T-helper 17 cell (primary cell): Measurements from ENCODE around the gene PPP1R12C. TPM values are rescaled to one million over a fixed set of nuclear protein-coding genes. Genes with fewer than 3 reads are reported as not detected.
"Not testable (repeated sequence)": the region's sequence is repeated elsewhere in the genome, so short reads cannot be mapped to it uniquely, and the experiment has no call there.

ENCODE experiments used
- ATAC-seq: fragments of 150-1000 bp; cut with Tn5 transposase; 2 replicates; pipeline ENCODE4 v1.10.0; 2021; ENCODE audit warnings: mild to moderate bottlenecking, moderate library complexity
- DNase-seq, 3 donors: peaks; one replicate each; pipeline versions ENCODE4 v3.0.0 to v3.0.0-alpha.2; 2020 to 2021
- H3K9me3 ChIP-seq: one replicate; pipeline ENCODE4 v1.7.0; 2013; ENCODE audit warnings: low read length, mild to moderate bottlenecking; ENCODE audit not compliant: control insufficient read depth, poor library complexity, severe bottlenecking
- H3K27ac Mint-ChIP-seq: one replicate; pipeline ENCODE4 v1.8.0; 2022; ENCODE audit warnings: mild to moderate bottlenecking, moderate library complexity, mixed read lengths
- H3K27me3 Mint-ChIP-seq: one replicate; pipeline ENCODE4 v1.8.0; 2022; ENCODE audit warnings: mixed read lengths
- H3K36me3 Mint-ChIP-seq: one replicate; pipeline ENCODE4 v1.8.0; 2022; ENCODE audit warnings: low read depth, mixed read lengths
- H3K4me1 Mint-ChIP-seq: one replicate; pipeline ENCODE4 v1.8.0; 2022; ENCODE audit warnings: mild to moderate bottlenecking, mixed read lengths
- H3K4me3 Mint-ChIP-seq: one replicate; pipeline ENCODE4 v1.8.0; 2022; ENCODE audit warnings: mild to moderate bottlenecking, moderate library complexity, mixed read lengths
- total RNA-seq, 4 donors: library from RNA in 2 of 4; stranded (reverse) in 2 of 4; gene quantifications; one replicate each; pipeline ENCODE4 v1.2.3 and lab custom pipeline; 2022 to 2026

PPP1R12C gene
- total RNA-seq, 2 donors from 2014 or later, result 133 to 173 TPM

- Mint-ChIP-seq H3K27me3 (peaks cover 14% of the 10 kb centered on the region), H3K4me1 (peaks cover 14% of the 10 kb centered on the region), H3K27ac (no peak overlapping the region), H3K4me3 (no peak overlapping the region), H3K36me3 (no peaks in the 10 kb centered on the region)
- ATAC-seq (no peak), DNase-seq (no peak)
- H3K9me3 ChIP-seq, result no peaks in the 10 kb centered on the region
Measured at GRCh38 chr19:55076321-55076720, 41.1 kb downstream of the PPP1R12C start.

GRCh38 chr19:55075371-55075998 is 42.0 kb downstream of the PPP1R12C start, which contains the start of gene EPS8L1:
Gene EPS8L1 (plus strand): TSS chr19:55075869. CDS start chr19:55076445, 576 bp downstream.
- ATAC-seq (no peak), DNase-seq (no peak)
- Mint-ChIP-seq H3K27ac (no peak within 1 kb of the TSS), H3K4me1 (peaks cover 10% of the 10 kb centered on the region), H3K4me3 (no peak within 1 kb of the TSS), H3K36me3 (peaks cover under 1% of the 10 kb centered on the region), H3K27me3 (peaks cover 14% of the 10 kb centered on the region)
- H3K9me3 ChIP-seq, result no peaks in the 10 kb centered on the region

GRCh38 chr19:55071913-55072312 is 45.5 kb downstream of the PPP1R12C start:
- no peak overlapping the region for H3K27ac Mint-ChIP-seq
- no peaks in the 10 kb centered on the region for H3K9me3 ChIP-seq
- H3K36me3 Mint-ChIP-seq, result peaks cover 2% of the 10 kb centered on the region
- no peak for ATAC-seq
- H3K4me1 Mint-ChIP-seq, result peaks cover 21% of the 10 kb centered on the region
- peak overlapping the region; percentile 63 for H3K4me3 Mint-ChIP-seq
- H3K27me3 Mint-ChIP-seq, result peaks cover 25% of the 10 kb centered on the region
- DNase-seq, result no peak

GRCh38 chr19:55071129-55071502 is 46.3 kb downstream of the PPP1R12C start:
- no peak for DNase-seq
- peak overlapping the region; percentile 21 for H3K4me3 Mint-ChIP-seq
- H3K4me1 Mint-ChIP-seq, result peaks cover 20% of the 10 kb centered on the region
- H3K9me3 ChIP-seq, result no peaks in the 10 kb centered on the region
- peaks cover 2% of the 10 kb centered on the region for H3K36me3 Mint-ChIP-seq
- ATAC-seq, result peak; percentile 50
- no peak overlapping the region for H3K27ac Mint-ChIP-seq
- H3K27me3 Mint-ChIP-seq, result peaks cover 24% of the 10 kb centered on the region

GRCh38 chr19:55070466-55071128 is 46.8 kb downstream of the PPP1R12C start:
- ATAC-seq, result peak; percentile 21
- no peak for DNase-seq
- Mint-ChIP-seq H3K36me3 (peaks cover 2% of the 10 kb centered on the region), H3K27ac (peak overlapping the region; percentile 1), H3K27me3 (peaks cover 24% of the 10 kb centered on the region), H3K4me1 (peaks cover 20% of the 10 kb centered on the region), H3K4me3 (peak overlapping the region; percentile 21)
- H3K9me3 ChIP-seq, result no peaks in the 10 kb centered on the region

- Mint-ChIP-seq H3K4me1 (peaks cover 20% of the 10 kb centered on the region), H3K4me3 (peak overlapping the region; percentile 76), H3K27me3 (peaks cover 24% of the 10 kb centered on the region), H3K27ac (peak overlapping the region; percentile 1), H3K36me3 (peaks cover 2% of the 10 kb centered on the region)
- no peak for ATAC-seq
- no peaks in the 10 kb centered on the region for H3K9me3 ChIP-seq
- no peak for DNase-seq
Measured at GRCh38 chr19:55069865-55070197, 47.6 kb downstream of the PPP1R12C start.

- peak overlapping the region; percentile 76 for H3K4me3 Mint-ChIP-seq
- peaks cover 2% of the 10 kb centered on the region for H3K36me3 Mint-ChIP-seq
- H3K27ac Mint-ChIP-seq, result peak overlapping the region; percentile 1
- H3K27me3 Mint-ChIP-seq, result peaks cover 24% of the 10 kb centered on the region
- DNase-seq (no peak), ATAC-seq (peak; percentile 56)
- H3K4me1 Mint-ChIP-seq, result peaks cover 20% of the 10 kb centered on the region
- H3K9me3 ChIP-seq, result no peaks in the 10 kb centered on the region
Measured at GRCh38 chr19:55068950-55069864, 48.2 kb downstream of the PPP1R12C start.

GRCh38 chr19:55067869-55068268 is 49.6 kb downstream of the PPP1R12C start:
- ATAC-seq (no peak), DNase-seq (no peak)
- Mint-ChIP-seq H3K27me3 (peaks cover 24% of the 10 kb centered on the region), H3K36me3 (peaks cover 2% of the 10 kb centered on the region), H3K4me3 (no peak overlapping the region), H3K4me1 (peaks cover 22% of the 10 kb centered on the region), H3K27ac (no peak overlapping the region)
- H3K9me3 ChIP-seq, result no peaks in the 10 kb centered on the region

- peaks cover 23% of the 10 kb centered on the region for H3K4me1 Mint-ChIP-seq
- ATAC-seq (no peak), DNase-seq (no peak)
- H3K36me3 Mint-ChIP-seq, result peaks cover 2% of the 10 kb centered on the region
- H3K9me3 ChIP-seq, result no peaks in the 10 kb centered on the region
- no peak overlapping the region for H3K27ac Mint-ChIP-seq
- no peak overlapping the region for H3K4me3 Mint-ChIP-seq
- H3K27me3 Mint-ChIP-seq, result peaks cover 16% of the 10 kb centered on the region
Measured at GRCh38 chr19:55066107-55066709, 51.2 kb downstream of the PPP1R12C start.

GRCh38 chr19:55065516-55065915 is 51.9 kb downstream of the PPP1R12C start:
- not testable (repeated sequence) for H3K9me3 ChIP-seq, H3K36me3 Mint-ChIP-seq, H3K4me3 Mint-ChIP-seq, DNase-seq, H3K27ac Mint-ChIP-seq, ATAC-seq
- Mint-ChIP-seq H3K4me1 (peaks cover 22% of the 10 kb centered on the region), H3K27me3 (peaks cover 16% of the 10 kb centered on the region)

GRCh38 chr19:55063492-55063843 is 54.0 kb downstream of the PPP1R12C start:
- peaks cover 15% of the 10 kb centered on the region for H3K4me1 Mint-ChIP-seq
- ATAC-seq (no peak), DNase-seq (no peak)
- peak overlapping the region; percentile 97 for H3K27ac Mint-ChIP-seq
- peaks cover 6% of the 10 kb centered on the region for H3K27me3 Mint-ChIP-seq
- peak overlapping the region; percentile 81 for H3K4me3 Mint-ChIP-seq
- no peaks in the 10 kb centered on the region for H3K9me3 ChIP-seq
- peaks cover under 1% of the 10 kb centered on the region for H3K36me3 Mint-ChIP-seq

- Mint-ChIP-seq H3K4me3 (peak within 1 kb of the TSS; percentile 81), H3K27me3 (peaks cover 6% of the 10 kb centered on the region), H3K4me1 (peaks cover 15% of the 10 kb centered on the region), H3K36me3 (peaks cover 3% of the 10 kb centered on the region), H3K27ac (peak within 1 kb of the TSS; percentile 97)
- DNase-seq (peak; percentile 97 to 98 (median 97)), ATAC-seq (peak; percentile 98)
- H3K9me3 ChIP-seq, result no peaks in the 10 kb centered on the region
Measured at GRCh38 chr19:55062735-55063491, 54.5 kb downstream of the PPP1R12C start, which contains the start of gene RDH13. Gene RDH13 (minus strand): TSS chr19:55063148. CDS start chr19:55063032, 116 bp downstream.
